Upper lobe of left lung (tissue), 6 donors: ENCODE measurements around the gene MACROD2. TPM values are rescaled to one million over a fixed set of nuclear protein-coding genes. Genes with fewer than 3 reads are reported as not detected.

Source experiments
- ATAC-seq, 2 donors: fragments of 200-7000 bp; cut with Tn5 transposase; one replicate each; pipeline ENCODE4 v1.9.1; 2022; ENCODE audit warnings: mild to moderate bottlenecking in 2 of 2, moderate library complexity in 2 of 2; ENCODE audit not compliant: low FRiP score in 2 of 2
- DNase-seq, 2 donors: peaks; one replicate each; pipeline ENCODE4 v3.0.0-alpha.2; 2019 to 2020
- H3K27ac ChIP-seq, 4 donors: fragments of 200-600 bp; sonication (generic); one replicate each; pipeline ENCODE4 v1.5.1; 2016 to 2019
- H3K27me3 ChIP-seq, 4 donors: fragments of 200-600 bp; sonication (generic); one replicate each; pipeline ENCODE4 v1.5.1; 2017 to 2019
- H3K36me3 ChIP-seq, 4 donors: fragments of 200-600 bp; sonication (generic); one replicate each; pipeline ENCODE4 v1.5.1; 2016 to 2019
- H3K4me1 ChIP-seq, 4 donors: fragments of 200-600 bp; sonication (generic); one replicate each; pipeline ENCODE4 v1.5.1; 2018 to 2019
- H3K4me3 ChIP-seq, 4 donors: fragments of 200-600 bp; sonication (generic); one replicate each; pipeline ENCODE4 v1.5.1; 2017 to 2019; ENCODE audit warnings: mild to moderate bottlenecking in 2 of 4, moderate library complexity in 1 of 4
- H3K9me3 ChIP-seq, 4 donors: fragments of 200-600 bp; sonication (generic); one replicate each; pipeline ENCODE4 v1.5.1; 2018 to 2019
- EP300 ChIP-seq, 4 donors: sonication (generic); formaldehyde crosslinking; IDR thresholded peaks; one replicate each; pipeline ENCODE4 v1.5.1; 2017; ENCODE audit warnings: antibody characterized with exemption in 4 of 4, control low read depth in 2 of 4
- POLR2A ChIP-seq, 4 donors: fragments of 450-650 bp; IDR thresholded peaks; one replicate each; pipeline ENCODE4 v1.5.1; 2016 to 2017; ENCODE audit warnings: antibody characterized with exemption in 4 of 4, mild to moderate bottlenecking in 2 of 4
- POLR2AphosphoS5 ChIP-seq, 2 donors: sonication (generic); formaldehyde crosslinking; IDR thresholded peaks; one replicate each; pipeline ENCODE4 v1.5.1; 2017; ENCODE audit warnings: antibody characterized with exemption in 2 of 2
- WGBS, 2 donors: methylation state at CpG; one replicate each; pipeline ENCODE4 v1.1.5; 2017 to 2018; 5-methylcytosine and 5-hydroxymethylcytosine counted together
- total RNA-seq, 6 donors: library from RNA; depleted of rRNA in 4 of 6; stranded (reverse); fragments of >200 nt in 4 of 6; gene quantifications; one replicate each; pipeline versions ENCODE4 v1.1.0 to v1.2.1, GENCODE V29; 2016 to 2021
- TF ChIP-seq, protein P1 (sequence below), 6 experiments: fragments of 450-650 bp in 4 of 6; fragments of 200-600 bp in 2 of 6; sonication (generic) in 2 of 6; IDR thresholded peaks; one replicate each; pipeline ENCODE4 v1.5.1; 2016 to 2019; ENCODE audit warnings: antibody characterized with exemption in 6 of 6
- donor health status: DM: no; HTN: no; CAD: no; lungs with moderate emphysema.
- donor health status: DM: no; HTN: yes; CAD: no; lungs with severe emphysema.

The MACROD2 gene
- total RNA-seq, 6 donors from 2014 or later, result 20.7 to 84.3 (median 36.3) TPM

DNA sequence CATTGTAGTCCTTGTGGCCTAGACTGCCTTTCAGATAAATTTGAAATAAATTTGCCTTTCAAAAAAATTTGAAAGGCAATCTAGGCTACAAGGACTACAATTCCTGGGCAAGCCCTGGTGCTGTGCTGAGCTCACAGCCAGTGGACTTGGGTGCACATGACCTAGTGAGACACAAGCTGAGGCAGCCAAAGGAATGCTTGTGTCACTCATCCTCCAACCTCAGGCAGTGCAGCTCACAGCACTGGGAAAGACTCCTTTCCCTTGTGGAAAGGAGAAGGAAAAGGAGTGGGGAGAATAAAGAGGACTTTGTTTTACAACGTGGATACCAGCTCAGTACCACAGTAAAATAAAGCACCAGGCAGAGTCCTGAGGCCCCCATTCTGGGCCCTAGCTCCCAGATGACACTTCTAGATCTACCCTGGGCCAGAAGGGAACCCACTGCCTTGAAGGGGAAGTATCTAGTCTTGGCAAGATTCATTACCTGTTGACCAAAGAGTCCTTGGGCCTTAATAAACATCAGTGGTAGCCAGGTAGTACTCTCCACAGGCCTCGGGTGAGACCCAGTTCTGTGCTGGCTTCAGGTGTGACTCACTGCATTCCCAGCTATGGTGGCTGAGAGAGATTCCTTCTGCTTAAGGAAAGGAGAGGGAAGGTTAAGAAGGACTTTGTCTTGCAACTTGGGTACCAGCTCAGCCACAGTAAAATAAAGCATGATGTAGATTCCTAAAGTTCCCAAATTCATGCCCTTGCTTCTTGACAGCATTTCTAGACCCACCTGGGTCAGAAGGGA lies 1001.8 kb downstream of the MACROD2 start:
- Histone ChIP-seq H3K36me3 (no peaks in the 10 kb centered on the region), H3K9me3 (peaks cover 0 to 11% (median 0%) of the 10 kb centered on the region in 4 donors), H3K27me3 (no peaks in the 10 kb centered on the region), H3K4me3 (no peak overlapping the region), H3K27ac (no peak overlapping the region), H3K4me1 (no peaks in the 10 kb centered on the region)
- no peak for TF ChIP-seq EP300 (IDR thresholded peaks at IDR 0.05)
- TF ChIP-seq POLR2AphosphoS5 (IDR thresholded peaks at IDR 0.05), result no peak
- no peak for TF ChIP-seq POLR2A (IDR thresholded peaks at IDR 0.05)
- TF ChIP-seq, protein P1, sequence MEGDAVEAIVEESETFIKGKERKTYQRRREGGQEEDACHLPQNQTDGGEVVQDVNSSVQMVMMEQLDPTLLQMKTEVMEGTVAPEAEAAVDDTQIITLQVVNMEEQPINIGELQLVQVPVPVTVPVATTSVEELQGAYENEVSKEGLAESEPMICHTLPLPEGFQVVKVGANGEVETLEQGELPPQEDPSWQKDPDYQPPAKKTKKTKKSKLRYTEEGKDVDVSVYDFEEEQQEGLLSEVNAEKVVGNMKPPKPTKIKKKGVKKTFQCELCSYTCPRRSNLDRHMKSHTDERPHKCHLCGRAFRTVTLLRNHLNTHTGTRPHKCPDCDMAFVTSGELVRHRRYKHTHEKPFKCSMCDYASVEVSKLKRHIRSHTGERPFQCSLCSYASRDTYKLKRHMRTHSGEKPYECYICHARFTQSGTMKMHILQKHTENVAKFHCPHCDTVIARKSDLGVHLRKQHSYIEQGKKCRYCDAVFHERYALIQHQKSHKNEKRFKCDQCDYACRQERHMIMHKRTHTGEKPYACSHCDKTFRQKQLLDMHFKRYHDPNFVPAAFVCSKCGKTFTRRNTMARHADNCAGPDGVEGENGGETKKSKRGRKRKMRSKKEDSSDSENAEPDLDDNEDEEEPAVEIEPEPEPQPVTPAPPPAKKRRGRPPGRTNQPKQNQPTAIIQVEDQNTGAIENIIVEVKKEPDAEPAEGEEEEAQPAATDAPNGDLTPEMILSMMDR (IDR thresholded peaks at IDR 0.05), result no peak
- ATAC-seq (no peak), DNase-seq (no peak)
- WGBS, 2 donors, result 68 to 79% methylated on average over 2 of the region's 2 CpGs

DNA sequence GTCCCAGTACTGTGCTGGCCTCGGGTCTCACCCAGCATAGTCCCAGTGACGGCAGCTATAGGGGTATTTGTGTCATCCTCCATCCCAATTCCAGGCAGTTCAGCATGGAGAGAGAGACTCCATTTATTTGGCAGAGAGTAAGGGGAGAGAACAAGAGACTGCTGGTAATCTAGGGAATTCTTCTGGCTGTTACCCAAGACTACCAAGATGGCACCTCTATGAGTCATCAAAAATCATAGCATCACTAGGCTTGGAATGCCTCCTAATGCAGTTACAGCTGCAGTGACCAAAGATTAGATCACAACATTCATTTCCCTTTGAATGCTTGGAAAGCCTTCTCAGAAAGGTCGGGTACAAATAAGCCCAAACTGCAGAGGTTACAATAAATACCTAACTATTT lies 1002.5 kb downstream of the MACROD2 start:
- no peak for DNase-seq
- 87 to 89% methylated on average over 2 to 3 of the region's 3 CpGs for WGBS, 2 donors
- Histone ChIP-seq H3K27me3 (no peaks in the 10 kb centered on the region), H3K9me3 (peaks cover 0 to 11% (median 0%) of the 10 kb centered on the region in 4 donors), H3K4me3 (no peak overlapping the region), H3K27ac (no peak overlapping the region), H3K36me3 (no peaks in the 10 kb centered on the region), H3K4me1 (no peaks in the 10 kb centered on the region)
- no peak for ATAC-seq
- TF ChIP-seq POLR2A (IDR thresholded peaks at IDR 0.05) (no peak), EP300 (IDR thresholded peaks at IDR 0.05) (no peak), POLR2AphosphoS5 (IDR thresholded peaks at IDR 0.05) (no peak)
- TF ChIP-seq, protein P1 (IDR thresholded peaks at IDR 0.05), result no peak

DNA sequence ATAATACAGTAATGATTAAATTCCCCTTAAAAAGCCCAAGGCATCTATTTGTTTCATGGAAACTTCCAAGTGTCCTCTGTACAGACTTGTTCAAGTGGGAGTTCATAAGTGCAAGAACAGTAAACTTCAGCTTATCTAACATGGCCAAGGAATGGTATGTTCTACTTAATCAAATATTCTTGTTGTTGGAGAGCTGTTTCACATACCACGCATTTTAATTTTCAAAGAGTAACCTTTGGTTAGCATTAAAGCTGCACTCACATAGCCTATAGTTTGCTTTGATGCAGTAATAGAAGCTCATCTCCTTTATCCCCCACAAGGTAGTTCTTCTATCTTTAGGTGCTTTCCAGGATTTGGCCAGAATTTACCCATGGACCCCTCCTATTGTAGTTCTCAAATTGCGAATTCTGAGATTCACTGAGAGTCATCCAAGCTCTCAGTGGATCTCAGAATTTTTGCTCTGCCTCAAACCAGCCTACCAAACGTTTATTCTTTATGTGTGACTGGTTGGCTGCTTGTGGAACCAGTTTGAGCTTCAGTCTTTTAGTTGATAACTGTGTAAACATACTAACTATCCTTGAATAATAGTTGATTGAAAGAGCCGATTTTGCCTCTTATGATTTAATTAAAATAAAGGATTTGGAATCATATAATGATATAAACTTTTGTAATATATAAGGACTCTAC lies 1010.1 kb downstream of the MACROD2 start:
- no peak overlapping the region for H3K4me3 ChIP-seq
- DNase-seq (peak in 1 of 2 donors; percentile 27), ATAC-seq (peak; percentile 54 to 88)
- H3K27me3 ChIP-seq, result no peaks in the 10 kb centered on the region
- H3K4me1 ChIP-seq, result peaks cover 0 to 11% (median 0%) of the 10 kb centered on the region in 4 donors
- 45 to 47% methylated on average over 4 of the region's 4 CpGs for WGBS, 2 donors
- H3K27ac ChIP-seq, result peak overlapping the region; percentile 22 to 82 (median 68)
- TF ChIP-seq POLR2AphosphoS5 (IDR thresholded peaks at IDR 0.05) (peak in 1 of 2 donors; percentile 53), EP300 (IDR thresholded peaks at IDR 0.05) (peak; percentile 87 to 100 (median 96)), POLR2A (IDR thresholded peaks at IDR 0.05) (no peak)
- TF ChIP-seq, protein P1 (IDR thresholded peaks at IDR 0.05), result peak in 1 of 6 experiments; percentile 6
- no peaks in the 10 kb centered on the region for H3K9me3 ChIP-seq
- H3K36me3 ChIP-seq, result no peaks in the 10 kb centered on the region

DNA sequence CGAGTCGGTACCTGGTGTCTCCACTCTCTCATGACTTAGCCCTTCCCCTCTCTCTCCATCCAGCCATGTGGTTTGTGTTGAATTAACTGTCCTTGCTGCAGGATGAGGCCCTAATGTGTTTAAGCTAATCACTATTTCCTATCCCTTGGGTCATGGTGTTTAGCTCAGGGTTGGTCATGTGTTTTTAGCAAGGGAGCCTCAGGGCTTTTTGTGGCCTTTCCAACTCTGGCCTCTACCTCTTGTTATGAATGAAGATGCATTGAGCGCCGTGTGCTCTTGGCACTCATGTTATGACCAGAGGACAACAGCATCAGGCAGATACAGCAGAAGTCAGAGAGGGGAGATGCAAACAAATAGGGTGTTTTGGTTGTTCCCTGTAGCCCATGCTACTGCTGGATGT lies 1016.3 kb downstream of the MACROD2 start:
- no peak for ATAC-seq
- H3K27ac ChIP-seq, result no peak overlapping the region
- H3K27me3 ChIP-seq, result no peaks in the 10 kb centered on the region
- peaks cover 0 to 4% (median 0%) of the 10 kb centered on the region in 4 donors for H3K4me1 ChIP-seq
- no peak overlapping the region for H3K4me3 ChIP-seq
- H3K9me3 ChIP-seq, result no peaks in the 10 kb centered on the region
- WGBS, 2 donors, result 92 to 94% methylated on average over 4 of the region's 4 CpGs
- DNase-seq, result no peak
- TF ChIP-seq EP300 (IDR thresholded peaks at IDR 0.05) (no peak), POLR2A (IDR thresholded peaks at IDR 0.05) (no peak), POLR2AphosphoS5 (IDR thresholded peaks at IDR 0.05) (no peak)
- TF ChIP-seq, protein P1 (IDR thresholded peaks at IDR 0.05), result no peak
- H3K36me3 ChIP-seq, result no peaks in the 10 kb centered on the region
